Neural cell (in vitro differentiated cells): ENCODE measurements around the gene BIN2. TPM values are rescaled to one million over a fixed set of nuclear protein-coding genes. Genes with fewer than 3 reads are reported as not detected.

Experiments used
- H2AFZ ChIP-seq: fragments of 200-600, 300-800 bp; sonication (generic), shearing (Covaris generic); 2 replicates; pipeline ENCODE4 v1.6.0; 2014; ENCODE audit warnings: low read depth, mild to moderate bottlenecking, antibody characterized with exemption, low read length, moderate library complexity
- H3F3A ChIP-seq: fragments of 200-600 bp; shearing (Covaris generic); 2 replicates; pipeline ENCODE4 v1.6.1; 2016; ENCODE audit warnings: mild to moderate bottlenecking, moderate library complexity, mixed read lengths, antibody characterized with exemption, low read length; ENCODE audit not compliant: insufficient read depth, poor library complexity, severe bottlenecking
- H3K27ac ChIP-seq: fragments of 200-600, 300-800 bp; sonication (generic), shearing (Covaris generic); 2 replicates; pipeline ENCODE4 v1.5.1; 2014; ENCODE audit warnings: mild to moderate bottlenecking, low read length, moderate library complexity
- H3K27me3 ChIP-seq: fragments of 300-800, 200-600 bp; sonication (generic), shearing (Covaris generic); 2 replicates; pipeline ENCODE4 v1.6.0; 2014; ENCODE audit warnings: mild to moderate bottlenecking, low read depth, low read length, moderate library complexity; ENCODE audit not compliant: insufficient read depth
- H3K36me3 ChIP-seq: fragments of 300-800, 200-600 bp; sonication (generic), shearing (Covaris generic); 2 replicates; pipeline ENCODE4 v1.5.1; 2014; ENCODE audit warnings: mild to moderate bottlenecking, antibody characterized with exemption, low read length, moderate library complexity; ENCODE audit not compliant: insufficient read depth
- H3K4me2 ChIP-seq: fragments of 300-800, 200-600 bp; sonication (generic), shearing (Covaris generic); 2 replicates; pipeline ENCODE4 v1.6.0; 2014; ENCODE audit warnings: mild to moderate bottlenecking, low read length
- H3K4me3 ChIP-seq: fragments of 300-800, 200-600 bp; sonication (generic), shearing (Covaris generic); 2 replicates; pipeline ENCODE4 v1.5.1; 2014; ENCODE audit warnings: mild to moderate bottlenecking, low read length, moderate library complexity
- H3K79me2 ChIP-seq: fragments of 200-600 bp; shearing (Covaris generic); replicated peaks from 2 replicates; pipeline ENCODE4 v1.6.0; 2014; ENCODE audit warnings: mild to moderate bottlenecking, low read length, moderate library complexity; ENCODE audit not compliant: insufficient read depth
- H3K9ac ChIP-seq: fragments of 300-800, 200-600 bp; sonication (generic), shearing (Covaris generic); 2 replicates; pipeline ENCODE4 v1.6.1; 2016; ENCODE audit warnings: mild to moderate bottlenecking, low read length, mixed read lengths
- H3K9me2 ChIP-seq: fragments of 200-600 bp; shearing (Covaris generic); 2 replicates; pipeline ENCODE4 v1.6.1; 2016; ENCODE audit warnings: mild to moderate bottlenecking, low read length, mixed read lengths; ENCODE audit not compliant: insufficient read depth
- H3K9me3 ChIP-seq: fragments of 200-600, 300-800 bp; sonication (generic), shearing (Covaris generic); 2 replicates; pipeline ENCODE4 v1.6.1; 2016; ENCODE audit warnings: mild to moderate bottlenecking, mixed run types, low read length, moderate library complexity, mixed read lengths
- H4K20me1 ChIP-seq: fragments of 200-600 bp; shearing (Covaris generic); 2 replicates; pipeline ENCODE4 v1.6.1; 2016; ENCODE audit warnings: mild to moderate bottlenecking, mixed run types; ENCODE audit not compliant: insufficient read depth
- EZH2 ChIP-seq: fragments of 200-600, 300-800 bp; shearing (Covaris generic), sonication (generic); IDR thresholded peaks from 2 replicates; pipeline ENCODE4 v1.6.1; 2014; ENCODE audit warnings: antibody characterized with exemption, low read length, borderline replicate concordance, mild to moderate bottlenecking; ENCODE audit not compliant: insufficient read depth, poor library complexity, severe bottlenecking
- MXI1 ChIP-seq: fragments of 450-650 bp; conservative IDR thresholded peaks from 2 replicates; pipeline ENCODE4 v1.6.1; 2014; ENCODE audit warnings: antibody characterized with exemption, mild to moderate bottlenecking; ENCODE audit not compliant: poor library complexity, severe bottlenecking
- POLR2AphosphoS5 ChIP-seq: IDR thresholded peaks from 2 replicates; pipeline ENCODE4 v1.6.1; 2012
- RAD21 ChIP-seq: fragments of 450-650 bp; conservative IDR thresholded peaks from 2 replicates; pipeline ENCODE4 v1.6.1; 2014; ENCODE audit warnings: antibody characterized with exemption, mild to moderate bottlenecking, moderate library complexity
- SMC3 ChIP-seq: fragments of 450-650 bp; conservative IDR thresholded peaks from 2 replicates; pipeline ENCODE4 v1.6.1; 2014; ENCODE audit warnings: antibody characterized with exemption, mild to moderate bottlenecking, moderate library complexity; ENCODE audit not compliant: poor library complexity
- TAF1 ChIP-seq: IDR thresholded peaks from 2 replicates; pipeline ENCODE4 v1.6.1; 2012; ENCODE audit warnings: low read depth
- polyA plus RNA-seq: library from polyadenylated mRNA; depleted of rRNA; stranded (reverse); fragments of >200 nt; gene quantifications from 2 replicates; pipeline ENCODE4 v1.2.3, GENCODE V29; 2014
- TF ChIP-seq, protein P1 (sequence below): IDR thresholded peaks from 2 replicates; pipeline ENCODE4 v1.6.1; 2012; ENCODE audit warnings: borderline replicate concordance
- TF ChIP-seq, protein P2 (sequence below): fragments of 450-650 bp; IDR thresholded peaks from 2 replicates; pipeline ENCODE4 v1.5.1; 2014; ENCODE audit warnings: antibody characterized with exemption, mild to moderate bottlenecking, moderate library complexity; ENCODE audit not compliant: poor library complexity, severe bottlenecking

Gene BIN2
- polyA plus RNA-seq, 1 donor from 2014 or later: not detected

DNA sequence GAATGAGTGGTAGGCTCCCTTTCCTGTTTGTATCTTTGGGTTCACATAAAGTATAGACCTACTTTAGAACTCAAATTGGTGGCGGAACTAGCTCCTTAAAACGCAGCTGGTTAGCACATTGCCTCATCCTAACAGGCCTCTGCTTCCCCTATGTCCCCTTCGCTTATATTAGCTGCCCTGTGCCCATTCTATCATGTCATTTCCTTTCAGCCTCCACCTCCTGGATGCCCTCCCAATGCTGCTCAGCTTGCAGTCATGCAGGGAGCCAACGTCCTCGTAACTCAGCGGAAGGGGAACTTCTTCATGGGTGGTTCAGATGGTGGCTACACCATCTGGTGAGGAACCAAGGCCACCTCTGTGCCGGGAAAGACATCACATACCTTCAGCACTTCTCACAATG is 81.9 kb downstream of the BIN2 start:
- H3K27ac ChIP-seq: no peak overlapping the region
- H3K4me3 ChIP-seq: no peak overlapping the region
- peaks cover 6% of the 10 kb centered on the region for H3K36me3 ChIP-seq
- H3K27me3 ChIP-seq: no peaks in the 10 kb centered on the region
- TF ChIP-seq SMC3: no peak
- no peak for TF ChIP-seq TAF1
- no peak for TF ChIP-seq MXI1
- no peak for TF ChIP-seq POLR2AphosphoS5
- no peak for TF ChIP-seq EZH2
- no peak for TF ChIP-seq RAD21
- TF ChIP-seq, protein P1, sequence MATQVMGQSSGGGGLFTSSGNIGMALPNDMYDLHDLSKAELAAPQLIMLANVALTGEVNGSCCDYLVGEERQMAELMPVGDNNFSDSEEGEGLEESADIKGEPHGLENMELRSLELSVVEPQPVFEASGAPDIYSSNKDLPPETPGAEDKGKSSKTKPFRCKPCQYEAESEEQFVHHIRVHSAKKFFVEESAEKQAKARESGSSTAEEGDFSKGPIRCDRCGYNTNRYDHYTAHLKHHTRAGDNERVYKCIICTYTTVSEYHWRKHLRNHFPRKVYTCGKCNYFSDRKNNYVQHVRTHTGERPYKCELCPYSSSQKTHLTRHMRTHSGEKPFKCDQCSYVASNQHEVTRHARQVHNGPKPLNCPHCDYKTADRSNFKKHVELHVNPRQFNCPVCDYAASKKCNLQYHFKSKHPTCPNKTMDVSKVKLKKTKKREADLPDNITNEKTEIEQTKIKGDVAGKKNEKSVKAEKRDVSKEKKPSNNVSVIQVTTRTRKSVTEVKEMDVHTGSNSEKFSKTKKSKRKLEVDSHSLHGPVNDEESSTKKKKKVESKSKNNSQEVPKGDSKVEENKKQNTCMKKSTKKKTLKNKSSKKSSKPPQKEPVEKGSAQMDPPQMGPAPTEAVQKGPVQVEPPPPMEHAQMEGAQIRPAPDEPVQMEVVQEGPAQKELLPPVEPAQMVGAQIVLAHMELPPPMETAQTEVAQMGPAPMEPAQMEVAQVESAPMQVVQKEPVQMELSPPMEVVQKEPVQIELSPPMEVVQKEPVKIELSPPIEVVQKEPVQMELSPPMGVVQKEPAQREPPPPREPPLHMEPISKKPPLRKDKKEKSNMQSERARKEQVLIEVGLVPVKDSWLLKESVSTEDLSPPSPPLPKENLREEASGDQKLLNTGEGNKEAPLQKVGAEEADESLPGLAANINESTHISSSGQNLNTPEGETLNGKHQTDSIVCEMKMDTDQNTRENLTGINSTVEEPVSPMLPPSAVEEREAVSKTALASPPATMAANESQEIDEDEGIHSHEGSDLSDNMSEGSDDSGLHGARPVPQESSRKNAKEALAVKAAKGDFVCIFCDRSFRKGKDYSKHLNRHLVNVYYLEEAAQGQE: no peak
- no peaks in the 10 kb centered on the region for H3F3A ChIP-seq
- no peaks in the 10 kb centered on the region for H3K9me3 ChIP-seq
- no peak overlapping the region for H2AFZ ChIP-seq
- no peaks in the 10 kb centered on the region for H4K20me1 ChIP-seq
- H3K9me2 ChIP-seq: no peaks in the 10 kb centered on the region
- no peak overlapping the region for H3K9ac ChIP-seq
- H3K79me2 ChIP-seq: peaks cover 11% of the 10 kb centered on the region
- H3K4me2 ChIP-seq: no peak overlapping the region

DNA sequence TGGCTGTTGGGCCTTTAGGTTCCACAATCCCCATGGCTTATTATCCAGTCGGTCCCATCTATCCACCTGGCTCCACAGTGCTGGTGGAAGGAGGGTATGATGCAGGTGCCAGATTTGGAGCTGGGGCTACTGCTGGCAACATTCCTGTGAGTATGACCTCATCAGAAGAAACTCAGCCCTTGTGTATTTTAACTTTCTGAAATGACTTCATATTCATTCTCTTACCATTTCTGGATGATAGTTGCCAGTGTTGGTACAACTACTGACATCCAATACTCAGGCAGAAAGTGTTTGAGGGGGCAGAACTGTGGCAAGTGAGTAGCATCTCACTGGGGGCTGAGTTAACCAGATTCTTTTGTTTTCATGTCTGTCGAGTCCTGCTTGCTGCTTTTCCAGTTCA is 83.0 kb downstream of the BIN2 start:
- H4K20me1 ChIP-seq: no peaks in the 10 kb centered on the region
- no peaks in the 10 kb centered on the region for H3K9me2 ChIP-seq
- H3K4me3 ChIP-seq: no peak overlapping the region
- H3K36me3 ChIP-seq: peaks cover 6% of the 10 kb centered on the region
- H3K9me3 ChIP-seq: no peaks in the 10 kb centered on the region
- H3K4me2 ChIP-seq: no peak overlapping the region
- H3K27ac ChIP-seq: no peak overlapping the region
- no peak for TF ChIP-seq POLR2AphosphoS5
- TF ChIP-seq RAD21: no peak
- TF ChIP-seq, protein P2, sequence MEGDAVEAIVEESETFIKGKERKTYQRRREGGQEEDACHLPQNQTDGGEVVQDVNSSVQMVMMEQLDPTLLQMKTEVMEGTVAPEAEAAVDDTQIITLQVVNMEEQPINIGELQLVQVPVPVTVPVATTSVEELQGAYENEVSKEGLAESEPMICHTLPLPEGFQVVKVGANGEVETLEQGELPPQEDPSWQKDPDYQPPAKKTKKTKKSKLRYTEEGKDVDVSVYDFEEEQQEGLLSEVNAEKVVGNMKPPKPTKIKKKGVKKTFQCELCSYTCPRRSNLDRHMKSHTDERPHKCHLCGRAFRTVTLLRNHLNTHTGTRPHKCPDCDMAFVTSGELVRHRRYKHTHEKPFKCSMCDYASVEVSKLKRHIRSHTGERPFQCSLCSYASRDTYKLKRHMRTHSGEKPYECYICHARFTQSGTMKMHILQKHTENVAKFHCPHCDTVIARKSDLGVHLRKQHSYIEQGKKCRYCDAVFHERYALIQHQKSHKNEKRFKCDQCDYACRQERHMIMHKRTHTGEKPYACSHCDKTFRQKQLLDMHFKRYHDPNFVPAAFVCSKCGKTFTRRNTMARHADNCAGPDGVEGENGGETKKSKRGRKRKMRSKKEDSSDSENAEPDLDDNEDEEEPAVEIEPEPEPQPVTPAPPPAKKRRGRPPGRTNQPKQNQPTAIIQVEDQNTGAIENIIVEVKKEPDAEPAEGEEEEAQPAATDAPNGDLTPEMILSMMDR: no peak
- no peak for TF ChIP-seq TAF1
- TF ChIP-seq MXI1: no peak
- TF ChIP-seq, protein P1: no peak
- no peaks in the 10 kb centered on the region for H3F3A ChIP-seq
- peaks cover 11% of the 10 kb centered on the region for H3K79me2 ChIP-seq
- H2AFZ ChIP-seq: no peak overlapping the region
- no peaks in the 10 kb centered on the region for H3K27me3 ChIP-seq
- H3K9ac ChIP-seq: no peak overlapping the region
